Measurements from ENCODE around the gene CBFA2T2.
"Not testable (repeated sequence)": the region's sequence is repeated elsewhere in the genome, so short reads cannot be mapped to it uniquely, and the experiment has no call there.

CBFA2T2 gene

DNA sequence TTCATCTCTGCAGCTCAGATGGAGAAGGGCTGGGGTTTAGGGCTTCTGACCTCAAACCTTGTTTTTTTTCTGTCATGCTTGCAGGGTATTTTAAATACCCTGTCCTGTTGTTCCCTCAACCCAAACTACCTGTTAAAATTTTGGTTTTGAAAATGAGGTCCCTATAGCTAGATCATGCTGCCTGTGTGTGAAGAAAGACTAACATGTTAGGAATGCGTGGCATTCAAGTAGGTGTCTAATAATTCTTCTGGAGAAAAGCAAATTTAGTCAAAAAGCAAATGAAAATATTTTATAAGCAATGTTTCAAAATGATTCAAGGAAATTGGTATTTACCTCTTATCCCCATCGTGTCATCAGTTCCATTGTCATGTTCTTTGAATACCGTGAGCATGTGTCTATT, 95.1 kb downstream of the CBFA2T2 start:
- no peak for DNase-seq

DNA sequence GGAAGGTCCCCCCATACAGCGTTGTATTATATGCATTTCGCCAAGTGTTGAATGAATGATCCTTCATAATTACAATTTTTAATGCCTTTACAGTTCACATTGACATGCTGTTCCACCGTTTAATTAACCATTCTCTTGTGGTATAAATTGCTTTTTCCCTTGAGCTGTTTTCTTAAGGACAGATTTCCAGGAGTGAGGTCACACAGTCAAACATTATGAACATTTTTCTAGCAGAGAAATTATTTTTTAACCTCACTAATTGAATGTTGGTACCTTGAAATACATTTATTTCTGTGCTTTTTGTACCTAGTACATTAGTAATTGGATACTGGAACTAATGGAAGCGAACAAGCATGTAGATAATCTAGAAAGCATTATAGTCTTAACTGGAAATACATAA, 95.5 kb downstream of the CBFA2T2 start:
- DNase-seq: no peak

DNA sequence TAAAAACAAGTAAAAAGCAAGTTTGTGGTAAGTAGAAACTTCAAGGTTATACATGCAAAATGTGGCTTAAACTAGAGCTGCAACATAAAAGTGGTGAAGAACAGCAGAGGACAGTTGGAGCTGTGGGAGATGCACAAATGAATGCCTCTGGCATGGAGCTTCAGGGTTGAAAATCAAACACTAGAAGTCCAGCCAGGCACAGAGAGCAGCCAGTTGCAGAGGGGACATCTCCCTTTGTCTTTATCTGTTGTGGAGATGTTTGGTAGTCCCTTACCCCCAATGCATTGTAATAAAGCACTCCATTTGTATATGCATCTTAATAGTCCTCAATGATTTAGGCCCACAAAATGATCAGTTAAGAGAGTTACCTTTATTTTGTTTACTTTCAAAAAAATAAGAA, 99.2 kb downstream of the CBFA2T2 start:
- no peak for DNase-seq

DNA sequence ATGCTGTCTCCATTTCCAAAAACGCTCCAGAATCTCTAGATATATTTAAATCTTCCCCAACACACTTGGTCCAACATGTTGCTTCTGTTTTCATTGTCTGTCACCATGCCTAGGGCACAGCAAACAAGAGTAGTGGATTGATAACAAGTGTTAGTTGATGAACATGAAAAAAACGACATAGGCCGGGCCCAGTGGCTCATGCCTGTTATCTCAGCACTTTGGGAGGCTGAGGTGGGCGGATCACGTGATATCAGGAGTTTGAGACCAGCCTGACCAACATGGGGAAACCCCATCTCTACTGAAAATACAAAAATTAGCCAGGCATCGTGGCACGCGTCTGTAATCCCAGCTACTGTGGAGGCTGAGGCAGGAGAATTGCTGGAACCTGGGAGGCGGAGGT, 102.0 kb downstream of the CBFA2T2 start:
- DNase-seq: not testable (repeated sequence)

DNA sequence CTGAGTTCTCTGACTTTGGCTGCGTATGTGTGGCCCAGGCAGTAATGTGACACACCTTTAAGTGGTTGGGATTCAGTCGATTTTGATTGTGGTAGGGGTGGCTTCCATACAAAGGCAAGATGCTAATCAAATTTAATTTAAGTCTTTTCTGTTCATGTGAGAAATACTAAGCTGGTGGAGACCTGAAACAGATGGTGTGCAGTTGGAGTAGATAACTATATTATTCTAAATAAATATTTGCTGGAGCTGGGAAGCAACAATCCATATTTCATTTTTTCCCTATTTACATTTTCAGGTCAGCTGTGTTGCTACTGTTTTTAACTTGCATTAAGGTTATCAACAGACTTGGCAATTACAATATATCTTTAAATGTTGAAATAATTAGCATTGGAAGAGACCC, 104.8 kb downstream of the CBFA2T2 start:
- no peak for DNase-seq

DNA sequence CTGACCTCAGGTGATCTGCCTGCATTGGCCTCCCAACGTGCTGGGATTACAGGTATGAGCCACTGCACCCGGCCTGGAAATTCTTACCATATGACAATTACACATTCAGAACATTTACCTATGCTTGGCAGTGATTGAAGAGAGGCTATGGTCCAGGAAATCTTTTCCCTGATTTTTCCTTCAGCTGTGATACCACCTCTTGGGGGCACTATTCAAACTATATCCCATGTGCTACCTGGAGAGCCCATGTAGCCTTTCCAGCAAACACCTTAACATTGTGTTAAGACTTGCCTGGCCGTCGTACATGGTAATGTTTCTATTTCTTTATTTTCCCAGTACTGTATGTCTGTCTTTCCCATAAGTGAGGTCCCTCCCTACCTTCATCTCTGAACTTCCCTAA, 110.5 kb downstream of the CBFA2T2 start:
- DNase-seq: no peak

DNA sequence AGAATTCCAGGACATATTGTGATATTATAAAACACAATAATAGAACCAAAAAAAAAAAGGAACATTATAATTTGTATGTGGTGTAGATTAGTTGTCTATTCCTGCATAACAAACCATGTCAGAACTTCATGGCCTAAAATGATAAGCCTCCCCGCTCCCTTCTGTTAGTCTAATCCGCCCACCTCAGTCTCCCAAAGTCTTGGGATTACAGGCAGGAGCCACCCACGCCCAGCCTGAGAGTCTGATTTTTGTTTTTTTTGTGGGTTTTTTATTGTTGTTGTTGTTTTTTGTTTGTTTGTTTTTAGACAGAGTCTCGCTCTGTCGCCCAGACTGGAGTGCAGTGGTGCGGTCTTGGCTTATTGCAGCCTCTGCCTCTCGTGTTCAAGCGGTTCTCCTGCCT, 111.1 kb downstream of the CBFA2T2 start:
- DNase-seq: no peak

DNA sequence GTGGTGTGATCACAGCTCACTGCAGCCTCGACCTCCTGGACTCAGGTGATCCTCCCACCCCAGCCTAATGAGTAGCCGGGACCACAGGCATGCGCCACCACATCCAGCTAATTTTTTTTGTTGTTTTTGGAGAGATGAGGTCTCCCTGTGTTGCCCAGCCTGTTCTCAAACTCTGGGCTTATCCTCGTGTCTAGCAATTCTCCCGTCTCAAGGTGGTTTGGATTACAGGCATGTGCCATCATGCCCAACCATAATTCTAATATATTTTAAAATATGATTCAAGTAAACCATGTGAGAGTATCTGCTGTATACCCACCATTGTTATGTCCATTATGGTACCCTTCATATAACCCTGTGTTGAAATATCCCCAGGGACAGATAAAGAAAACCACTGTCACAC, 112.0 kb downstream of the CBFA2T2 start:
- peak; percentile 19 for DNase-seq

DNA sequence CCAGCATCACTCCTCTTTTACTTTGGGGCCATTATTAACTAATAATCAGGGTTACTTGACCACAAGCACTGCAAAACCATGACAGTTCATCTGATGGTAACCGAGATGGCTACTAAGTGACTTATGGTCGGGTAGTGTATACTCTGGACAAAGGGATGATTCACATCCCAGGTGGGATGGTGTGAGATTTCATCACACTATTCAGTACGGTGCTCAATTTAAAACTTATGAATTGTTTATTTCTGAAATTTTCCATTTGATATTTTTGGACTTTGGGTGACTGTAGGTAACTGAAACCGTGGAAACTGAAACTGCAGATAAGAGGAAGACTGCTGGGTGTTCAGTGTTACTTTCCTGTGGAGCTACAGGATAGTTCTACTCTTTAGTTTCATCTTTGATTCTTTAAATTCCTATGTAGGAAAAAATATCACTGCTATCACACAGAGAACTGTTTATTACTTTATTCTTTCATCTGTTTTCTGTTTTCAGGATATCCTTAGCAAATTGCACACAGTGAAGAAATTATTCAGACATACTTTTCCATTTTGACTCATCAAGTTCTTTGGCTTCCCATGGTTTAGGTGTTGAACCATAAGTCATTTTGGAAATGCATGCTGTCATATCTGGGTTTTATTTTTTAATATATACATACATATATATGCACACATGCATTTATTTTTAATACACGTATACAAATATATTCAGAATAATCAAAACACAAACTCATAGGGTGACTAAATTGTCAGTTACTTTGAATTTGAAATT, 113.1 kb downstream of the CBFA2T2 start:
- no peak for DNase-seq

DNA sequence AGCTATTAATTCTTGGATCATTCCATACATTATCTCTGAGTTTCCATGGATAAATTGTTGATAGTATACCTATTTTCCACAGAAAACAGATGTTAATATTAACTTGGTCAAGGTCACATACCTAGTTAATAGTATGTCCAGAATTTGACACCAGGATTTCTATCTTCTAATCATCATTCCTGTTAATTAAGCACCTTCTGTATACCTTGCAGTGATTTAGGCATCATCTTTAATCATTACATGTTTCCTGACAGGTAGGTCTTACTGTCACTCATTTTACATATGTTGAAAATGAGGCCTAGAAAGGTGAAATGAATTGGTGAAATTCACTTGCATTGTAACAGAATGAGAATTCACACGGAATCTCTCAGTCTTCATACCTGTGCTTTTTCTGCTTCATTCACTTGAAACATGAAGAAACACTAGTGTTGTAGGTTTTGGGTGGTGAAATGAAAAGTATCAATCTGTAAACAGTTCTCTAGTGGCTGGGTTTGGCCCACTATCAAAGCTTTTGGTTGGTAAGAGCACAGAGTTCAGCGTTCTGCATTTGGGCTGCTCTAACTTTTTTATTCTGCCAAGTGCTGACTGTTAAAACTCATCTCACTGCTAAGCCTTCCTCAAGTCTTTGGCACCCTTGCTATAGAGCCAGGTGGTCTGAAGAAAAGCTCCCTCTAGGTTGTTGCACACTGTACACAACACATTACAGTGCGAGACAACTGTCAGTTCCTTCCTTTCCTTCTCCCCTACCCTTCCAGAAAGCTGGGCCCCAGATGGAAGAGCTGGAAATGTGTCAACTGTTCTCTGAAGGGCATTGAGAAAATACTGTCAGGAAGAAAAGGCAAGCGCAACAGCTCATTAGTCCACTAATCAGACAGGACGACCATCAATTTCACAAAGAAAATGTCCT, 114.4 kb downstream of the CBFA2T2 start:
- DNase-seq: no peak

DNA sequence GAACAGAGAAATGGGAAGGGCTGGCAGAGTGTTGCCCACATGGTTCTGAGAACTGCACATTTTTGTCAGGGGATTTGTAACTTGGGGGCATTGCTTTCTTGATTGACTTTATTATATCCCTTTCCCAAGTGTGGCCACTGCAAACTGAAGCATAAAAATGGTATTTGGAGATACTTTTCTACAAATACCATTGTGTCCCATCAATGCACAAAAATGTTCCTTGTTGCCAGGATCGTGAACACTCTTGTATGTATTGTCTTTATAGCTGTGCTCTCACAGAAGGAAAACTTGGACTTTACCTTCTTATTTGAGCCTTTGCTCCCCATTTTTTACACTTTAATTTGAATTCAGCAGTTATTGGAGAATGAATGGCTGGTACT, 115.1 kb downstream of the CBFA2T2 start:
- DNase-seq: no peak

DNA sequence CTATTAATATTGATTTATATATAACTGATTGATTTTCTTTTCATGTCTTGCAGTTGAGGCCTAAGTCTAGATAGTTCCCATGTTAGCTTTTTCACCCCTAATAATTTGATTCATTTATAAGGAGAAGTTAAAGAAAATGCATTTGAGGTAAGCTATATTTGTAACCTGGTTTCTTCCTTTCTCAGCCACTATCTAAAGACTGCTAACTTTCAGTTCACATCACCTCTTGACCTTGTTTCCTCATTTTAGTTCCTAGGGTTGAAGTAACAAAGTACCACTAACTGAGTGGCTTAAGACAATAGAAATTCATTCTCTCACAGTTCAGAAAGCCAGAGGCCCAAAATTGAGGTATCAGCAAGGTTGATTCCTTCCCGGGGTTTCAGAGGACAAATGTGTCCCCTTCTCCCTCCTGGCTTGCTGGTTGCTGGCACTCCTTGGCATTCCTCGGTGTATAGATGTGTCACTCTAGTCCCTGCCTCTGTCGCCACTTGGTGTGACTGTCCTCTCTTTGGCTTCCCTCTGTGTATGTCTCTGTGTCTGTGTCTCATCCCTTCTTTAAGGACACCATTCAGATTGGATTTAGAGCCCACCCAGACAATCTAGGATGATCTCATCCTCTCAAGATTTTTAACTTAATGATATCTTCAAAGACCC, 116.3 kb downstream of the CBFA2T2 start:
- no peak for DNase-seq

DNA sequence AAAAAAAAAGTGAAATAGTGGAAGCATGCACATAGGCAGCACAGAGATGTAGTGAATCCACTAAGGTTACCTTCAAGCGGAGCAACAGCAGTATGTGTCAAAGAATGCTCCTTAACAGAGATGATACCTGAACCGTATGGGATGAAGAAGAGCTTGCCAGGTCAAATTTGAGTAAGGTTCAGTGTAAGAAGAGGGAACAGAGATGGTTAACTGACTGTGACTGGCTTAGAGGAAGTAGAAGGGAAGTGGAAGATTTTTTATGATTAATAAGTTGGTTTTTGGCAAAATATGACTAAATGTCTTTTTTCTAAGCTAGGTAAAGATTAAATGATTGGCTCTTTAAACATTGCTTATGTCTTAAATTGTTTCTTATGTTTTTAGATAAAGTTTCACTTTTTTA, 119.6 kb downstream of the CBFA2T2 start:
- DNase-seq: no peak

DNA sequence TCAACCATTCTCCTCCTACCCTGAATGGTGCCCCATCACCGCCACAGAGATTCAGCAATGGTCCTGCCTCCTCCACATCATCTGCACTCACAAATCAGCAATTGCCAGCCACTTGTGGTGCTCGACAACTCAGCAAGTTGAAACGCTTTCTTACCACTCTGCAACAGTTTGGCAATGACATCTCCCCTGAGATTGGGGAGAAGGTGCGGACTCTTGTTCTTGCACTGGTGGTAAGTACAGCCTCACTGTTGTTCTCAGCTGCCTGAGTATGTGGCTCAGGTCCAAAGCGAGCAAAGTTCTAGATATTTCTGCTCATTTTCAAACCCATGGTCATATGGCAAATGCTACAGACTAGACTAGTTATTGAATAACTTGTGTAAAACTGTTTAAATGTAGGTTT, 121.2 kb downstream of the CBFA2T2 start:
- DNase-seq: no peak

DNA sequence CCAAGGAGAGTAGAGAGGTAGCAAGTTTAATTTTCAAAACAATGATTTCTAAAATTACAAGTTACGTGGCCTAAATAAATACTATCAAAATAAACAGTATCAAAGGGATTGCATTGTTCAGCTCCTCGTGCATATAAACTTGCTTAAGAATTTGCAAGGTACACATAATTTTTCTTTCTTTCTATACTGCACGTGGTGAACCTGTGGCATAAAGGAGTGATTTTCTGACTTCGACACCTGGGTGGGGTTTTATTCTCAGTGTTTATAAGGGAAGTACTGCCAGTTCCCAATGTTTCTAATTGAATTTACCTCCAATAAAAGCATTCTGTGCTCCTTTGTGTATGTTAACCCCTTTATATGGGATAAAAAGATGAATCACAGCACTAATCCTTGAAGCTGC, 122.1 kb downstream of the CBFA2T2 start:
- DNase-seq: peak; percentile 53

DNA sequence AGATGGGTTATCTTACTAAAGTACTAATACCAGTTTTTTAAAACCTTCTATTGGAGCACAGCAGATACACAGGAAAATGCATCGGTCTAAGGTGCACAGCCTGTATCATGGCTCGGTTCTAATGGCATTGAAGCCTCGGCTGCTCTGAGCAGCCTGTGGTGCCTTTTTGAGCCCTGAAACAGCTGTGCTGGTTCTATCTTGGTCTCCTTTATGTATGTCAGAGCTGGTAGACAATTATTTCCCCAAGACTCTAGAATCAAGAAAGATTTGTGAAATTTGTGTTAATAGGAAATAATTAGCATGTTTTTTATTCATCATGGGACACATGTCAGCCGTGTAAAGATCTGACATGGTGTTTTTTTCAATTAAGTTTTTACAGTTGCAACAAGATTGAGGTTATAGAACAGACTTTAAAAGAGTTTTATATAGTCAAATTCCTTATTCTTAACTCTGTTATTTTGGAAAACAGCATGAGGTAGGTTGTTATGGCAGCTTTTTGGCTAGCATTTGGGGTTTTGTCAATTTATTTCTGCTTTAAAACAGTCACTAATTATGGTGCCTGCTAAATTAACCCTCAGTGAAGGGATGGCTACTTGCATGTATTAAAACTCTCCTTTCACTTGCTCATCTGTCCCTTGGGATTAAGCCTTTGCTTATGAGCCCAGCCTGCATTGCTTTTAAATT, 132.0 kb downstream of the CBFA2T2 start:
- no peak for DNase-seq

DNA sequence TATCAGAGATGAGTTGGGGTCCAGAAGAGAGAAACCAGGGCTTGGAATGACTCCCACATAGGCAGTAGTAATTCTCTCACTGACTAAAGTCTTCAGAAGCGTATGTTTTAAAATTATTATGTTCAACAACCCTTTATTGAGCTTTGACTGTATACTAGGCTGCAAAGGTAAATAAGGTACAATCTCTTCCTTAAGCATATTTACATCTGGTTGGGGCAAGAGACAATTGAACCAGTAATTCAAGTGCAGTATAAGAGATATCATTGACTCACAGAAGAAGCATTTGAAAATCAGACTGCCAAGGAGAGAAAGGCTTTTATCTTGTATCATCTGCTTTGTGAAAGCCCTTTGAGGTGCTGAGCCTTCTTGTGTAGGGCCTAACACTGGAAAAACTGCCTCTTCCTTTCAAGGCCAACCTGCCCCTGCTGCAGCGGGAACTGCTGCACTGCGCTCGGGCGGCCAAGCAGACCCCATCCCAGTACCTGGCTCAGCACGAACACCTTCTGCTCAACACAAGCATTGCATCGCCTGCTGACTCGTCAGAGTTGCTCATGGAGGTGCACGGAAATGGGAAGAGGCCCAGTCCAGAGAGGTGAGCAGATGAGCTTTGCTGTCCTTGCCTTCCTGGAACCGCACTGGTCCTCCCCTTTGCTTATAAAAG, 132.9 kb downstream of the CBFA2T2 start:
- no peak for DNase-seq

DNA sequence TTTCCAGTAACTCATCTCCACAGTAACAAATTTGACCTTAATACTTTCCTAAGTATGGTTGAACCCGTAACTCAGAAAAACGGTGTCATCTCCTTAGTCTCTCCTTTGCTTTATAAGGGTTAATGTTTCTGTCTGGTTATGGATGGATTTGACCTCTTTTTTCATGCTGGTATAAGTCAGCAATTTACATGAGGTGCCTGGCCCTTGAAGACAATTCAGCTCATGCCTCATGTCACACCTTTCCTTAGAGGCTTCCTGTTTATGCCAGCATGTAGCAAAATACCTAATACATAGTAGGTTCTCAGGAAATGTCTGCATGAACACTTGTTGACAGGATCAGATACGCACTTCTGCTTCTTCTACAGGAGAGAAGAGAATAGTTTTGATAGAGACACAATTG, 134.5 kb downstream of the CBFA2T2 start:
- DNase-seq: no peak

DNA sequence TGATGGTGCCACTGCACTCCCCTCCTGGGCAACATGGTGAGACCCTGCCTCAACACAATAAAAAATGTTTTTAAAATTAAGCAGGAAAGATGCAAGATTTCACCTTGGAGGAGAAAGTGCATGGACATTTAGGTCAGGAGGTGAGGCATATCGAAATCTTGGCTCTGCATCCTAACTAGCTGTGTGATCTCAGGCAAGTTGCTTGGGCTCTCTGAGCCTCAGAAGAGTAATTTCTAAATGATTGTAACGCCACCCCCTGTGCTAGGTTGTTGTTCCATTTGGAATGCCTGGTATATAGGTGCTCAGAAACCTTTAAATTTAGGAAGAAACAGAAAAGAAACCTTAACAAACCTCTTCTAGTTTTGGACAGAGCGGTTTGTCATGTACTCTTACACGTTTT, 136.3 kb downstream of the CBFA2T2 start:
- no peak for DNase-seq

DNA sequence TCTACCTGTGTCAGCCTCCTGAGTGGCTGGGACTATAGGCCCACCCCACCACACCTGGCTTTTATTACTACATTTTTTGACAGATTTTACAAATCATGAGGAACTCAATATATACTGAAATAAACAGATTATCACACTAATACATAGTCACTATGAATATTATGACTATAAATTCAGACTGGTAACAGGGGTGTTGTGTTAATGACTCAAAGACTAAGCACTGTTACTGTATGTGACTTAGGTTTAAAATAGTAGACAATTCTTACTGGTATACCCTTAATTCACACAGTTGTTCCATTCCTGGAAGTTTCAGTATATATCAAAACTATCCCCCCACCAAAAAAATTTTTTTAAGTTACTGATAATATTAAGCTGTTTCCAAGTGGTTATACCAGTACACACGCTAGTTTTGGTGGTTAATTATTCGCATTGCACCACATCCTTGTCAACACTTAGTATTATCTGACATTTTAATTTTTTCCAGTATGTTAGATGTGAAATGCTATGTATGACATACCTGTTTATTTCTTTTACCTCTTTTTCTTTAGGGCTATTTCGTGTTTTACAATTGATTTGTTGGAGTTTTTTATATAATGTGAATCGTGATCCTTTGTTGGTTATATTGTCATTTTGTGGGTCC, 137.8 kb downstream of the CBFA2T2 start:
- no peak for DNase-seq

DNA sequence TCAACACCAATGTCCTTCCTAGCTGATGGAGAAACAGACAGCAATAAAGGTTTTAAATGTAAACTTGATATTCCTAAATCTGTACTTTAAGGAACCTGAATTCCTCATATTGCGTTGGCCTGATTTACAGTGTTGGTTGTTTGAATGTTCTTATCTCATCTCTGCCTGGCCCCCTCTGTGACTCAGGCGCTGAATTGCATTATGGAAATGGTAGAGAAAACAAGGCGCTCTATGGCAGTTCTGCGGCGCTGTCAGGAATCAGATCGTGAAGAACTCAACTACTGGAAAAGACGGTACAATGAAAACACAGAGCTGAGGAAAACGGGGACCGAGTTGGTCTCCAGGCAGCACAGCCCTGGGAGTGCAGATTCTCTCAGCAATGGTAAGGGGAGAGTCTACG, 139.6 kb downstream of the CBFA2T2 start:
- DNase-seq: no peak

DNA sequence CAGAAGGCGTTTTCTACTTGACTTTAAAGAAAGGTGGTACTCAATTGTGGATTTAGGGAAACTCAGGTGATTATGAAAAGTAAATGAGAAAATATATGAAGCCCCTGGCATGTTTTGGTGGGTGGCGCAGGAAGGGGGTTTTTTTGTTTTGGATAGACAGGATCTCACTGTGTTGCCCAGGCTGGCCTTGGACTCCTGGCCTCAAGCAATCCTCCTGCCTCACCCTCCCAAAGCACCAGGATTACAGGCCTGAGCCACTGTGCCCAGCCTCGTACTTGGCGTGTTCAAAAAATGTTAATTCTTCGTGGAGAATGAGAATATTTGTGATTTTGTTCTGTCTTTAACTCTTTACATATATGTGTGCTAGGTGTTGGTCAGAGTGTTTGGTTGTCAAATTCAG, 140.1 kb downstream of the CBFA2T2 start:
- no peak for DNase-seq
